Measurements from ENCODE around the gene DSE.

DNA sequence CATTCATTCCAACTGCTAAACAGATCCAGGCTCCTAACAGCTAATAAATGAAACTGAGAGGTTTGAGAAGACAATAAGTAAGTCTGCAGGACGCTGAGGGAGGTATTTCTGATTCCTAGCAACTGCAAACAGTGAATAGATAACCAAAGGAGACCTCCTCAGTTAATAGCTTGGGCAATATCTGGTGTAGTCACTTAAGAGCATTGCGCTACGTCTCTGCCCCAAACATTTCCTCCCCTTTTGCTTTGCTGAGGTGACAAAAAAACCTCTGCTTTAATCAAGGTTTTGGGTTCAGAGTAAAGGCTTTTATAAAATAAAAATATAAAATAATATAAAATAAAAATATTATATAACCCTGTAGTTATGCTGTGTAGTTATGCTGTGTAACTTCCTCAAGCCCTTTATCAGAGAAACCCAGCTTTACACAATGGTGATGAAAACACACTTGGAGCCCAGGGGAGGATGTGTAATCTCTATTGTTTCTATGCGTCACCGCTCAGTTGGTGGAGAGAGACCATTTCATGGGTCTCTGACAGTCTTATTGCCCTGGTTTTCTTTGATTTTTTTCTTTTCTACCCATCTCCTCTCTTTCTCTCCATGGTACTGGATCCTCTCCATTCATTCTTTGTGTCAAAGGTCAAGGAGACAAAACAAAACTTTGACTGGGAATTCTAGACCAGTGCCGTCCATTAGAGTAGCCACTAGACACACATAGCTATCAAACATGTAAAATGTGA, 121.8 kb downstream of the DSE start:
- TF ChIP-seq GATA3 (IDR thresholded peaks at IDR 0.05; ENCODE audit: low read depth, low read length) (no peak), GATA2 (IDR thresholded peaks at IDR 0.05; ENCODE audit: low read depth, low read length) (no peak)

All from SH-SY5Y (cell line).